GM12873 (cell line): ENCODE results near the gene RBL2.

ENCODE experiments used
- CTCF ChIP-seq: IDR thresholded peaks from 2 replicates; pipeline ENCODE4 v1.5.1; 2012; ENCODE audit warnings: low read depth, mild to moderate bottlenecking, moderate library complexity, low read length, control low read depth; ENCODE audit not compliant: insufficient read depth; ENCODE audit errors: missing control alignments

RBL2 gene

GRCh38 chr16:53517851-53518250 lies 83.6 kb downstream of the RBL2 start:
- no peak for TF ChIP-seq CTCF

- TF ChIP-seq CTCF, result no peak
Observed at GRCh38 chr16:53518550-53519416, 84.5 kb downstream of the RBL2 start.

GRCh38 chr16:53519417-53520091 lies 85.3 kb downstream of the RBL2 start:
- no peak for TF ChIP-seq CTCF

GRCh38 chr16:53523126-53523804 lies 89.0 kb downstream of the RBL2 start:
- TF ChIP-seq CTCF, result no peak

GRCh38 chr16:53523971-53524548 lies 89.8 kb downstream of the RBL2 start:
- no peak for TF ChIP-seq CTCF

GRCh38 chr16:53528797-53529196 lies 94.5 kb downstream of the RBL2 start:
- no peak for TF ChIP-seq CTCF

GRCh38 chr16:53529513-53529912 lies 95.2 kb downstream of the RBL2 start:
- TF ChIP-seq CTCF, result no peak
